Cerebellar cortex (tissue), 1 donor: ENCODE data around the gene KCNK10.

Experiments
- DNase-seq: peaks from one replicate; pipeline ENCODE4 v3.0.0-alpha.2; 2015; ENCODE audit warnings: low spot score

Gene KCNK10

DNA sequence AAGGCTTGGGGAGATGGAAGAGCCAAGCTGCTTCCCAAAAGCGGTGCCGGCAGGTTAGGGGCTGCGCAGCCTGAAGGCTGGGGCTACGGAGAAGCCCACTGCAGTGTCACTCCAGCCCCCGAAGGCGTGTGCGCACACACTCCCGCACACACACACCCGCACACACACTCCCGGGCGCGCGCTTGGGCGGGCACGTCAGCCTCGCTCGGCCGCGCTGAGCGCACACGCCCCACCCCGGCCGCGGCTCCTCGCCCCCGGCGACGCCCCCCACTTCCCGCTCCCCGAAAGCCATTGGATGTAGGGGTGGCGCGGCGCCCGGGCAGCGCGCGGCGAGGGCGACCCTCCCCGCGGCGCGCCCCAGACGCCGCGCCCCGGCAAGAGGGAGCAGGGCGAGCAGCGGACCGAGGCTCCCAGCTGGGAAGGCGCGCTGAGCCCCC lies at the start of gene KCNK10:
Gene KCNK10, minus strand, starts transcription at position 184 of the 437 bp plus-strand sequence. CDS start 471 bp downstream, outside the sequence.
- DNase-seq: peak; percentile 27

- DNase-seq: no peak
Observed at GRCh38 chr14:88369496-88369895, 46.4 kb upstream of the KCNK10 start.

DNA sequence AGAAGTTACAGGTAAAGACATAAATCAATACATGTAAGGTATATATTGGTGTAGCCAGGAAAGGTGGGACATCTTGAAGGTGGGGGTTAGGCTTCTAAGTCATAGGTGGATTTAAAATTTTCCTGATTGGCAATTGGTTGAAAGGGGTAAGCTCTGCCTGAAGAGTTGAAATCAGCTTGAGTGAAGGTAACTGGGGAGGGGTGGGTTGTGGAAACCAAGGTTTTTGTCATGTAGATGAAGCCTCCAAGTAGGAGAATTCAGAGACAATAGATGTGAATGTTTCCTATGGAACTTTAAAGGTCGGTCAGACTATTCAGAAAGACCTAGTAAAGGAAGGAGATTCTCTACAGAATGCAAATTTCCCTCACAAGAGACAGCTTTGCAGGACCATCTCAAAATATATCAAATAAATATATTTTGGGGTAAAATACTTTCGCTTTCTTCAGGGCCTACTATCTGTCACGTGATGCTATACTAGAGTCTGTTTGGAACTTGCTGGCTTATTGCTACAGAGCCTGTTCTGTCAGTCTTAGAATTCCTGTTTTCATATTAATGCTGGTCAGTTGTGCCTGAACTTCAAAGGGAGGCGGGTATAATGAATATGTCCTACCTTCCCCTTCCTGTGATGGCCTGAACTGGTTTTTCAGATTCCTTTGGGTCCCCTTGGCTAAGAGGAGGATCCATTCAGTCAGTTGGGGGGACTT lies 41.8 kb upstream of the KCNK10 start:
- no peak for DNase-seq

DNA sequence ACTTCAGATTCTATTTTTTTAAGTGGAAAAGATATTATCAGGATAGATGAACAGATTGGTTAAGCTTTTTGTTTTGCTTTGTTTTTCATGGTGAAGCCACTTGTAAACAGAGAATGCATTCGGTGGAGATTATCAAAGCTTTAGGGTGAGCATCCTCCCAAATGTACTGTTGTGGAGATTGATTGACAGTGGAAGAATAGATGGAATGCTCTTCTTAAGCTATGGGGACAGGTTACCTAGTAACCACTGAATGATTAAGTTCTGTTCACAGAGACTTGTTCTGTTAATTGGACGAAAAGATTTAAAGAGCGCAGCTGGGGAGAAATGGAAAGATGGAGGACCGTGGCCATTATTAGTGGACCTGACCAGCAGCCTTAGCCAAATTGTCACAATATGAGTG lies 40.6 kb upstream of the KCNK10 start:
- DNase-seq: no peak

DNA sequence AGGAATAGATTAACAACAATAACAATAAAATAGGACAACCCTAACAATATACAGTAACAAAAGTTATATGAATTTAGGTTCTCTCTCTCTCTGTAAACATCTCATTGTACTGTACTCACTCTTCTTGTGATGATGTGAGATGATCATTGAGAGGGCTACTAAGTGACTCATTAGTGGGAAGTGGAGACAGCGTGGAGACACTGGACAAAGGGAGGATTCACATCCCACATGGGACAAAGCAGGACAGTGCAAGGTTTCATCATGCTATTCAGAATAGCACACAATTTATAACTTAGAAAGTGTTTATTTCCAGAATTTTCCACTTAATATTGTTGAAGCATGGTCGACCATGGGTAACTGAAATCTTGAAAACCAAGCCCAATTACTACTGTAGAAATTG lies 36.4 kb upstream of the KCNK10 start:
- no peak for DNase-seq

GRCh38 chr14:88354358-88354757 lies 31.3 kb upstream of the KCNK10 start:
- DNase-seq: no peak

- no peak for DNase-seq
Observed at GRCh38 chr14:88352698-88353097, 29.6 kb upstream of the KCNK10 start.

DNA sequence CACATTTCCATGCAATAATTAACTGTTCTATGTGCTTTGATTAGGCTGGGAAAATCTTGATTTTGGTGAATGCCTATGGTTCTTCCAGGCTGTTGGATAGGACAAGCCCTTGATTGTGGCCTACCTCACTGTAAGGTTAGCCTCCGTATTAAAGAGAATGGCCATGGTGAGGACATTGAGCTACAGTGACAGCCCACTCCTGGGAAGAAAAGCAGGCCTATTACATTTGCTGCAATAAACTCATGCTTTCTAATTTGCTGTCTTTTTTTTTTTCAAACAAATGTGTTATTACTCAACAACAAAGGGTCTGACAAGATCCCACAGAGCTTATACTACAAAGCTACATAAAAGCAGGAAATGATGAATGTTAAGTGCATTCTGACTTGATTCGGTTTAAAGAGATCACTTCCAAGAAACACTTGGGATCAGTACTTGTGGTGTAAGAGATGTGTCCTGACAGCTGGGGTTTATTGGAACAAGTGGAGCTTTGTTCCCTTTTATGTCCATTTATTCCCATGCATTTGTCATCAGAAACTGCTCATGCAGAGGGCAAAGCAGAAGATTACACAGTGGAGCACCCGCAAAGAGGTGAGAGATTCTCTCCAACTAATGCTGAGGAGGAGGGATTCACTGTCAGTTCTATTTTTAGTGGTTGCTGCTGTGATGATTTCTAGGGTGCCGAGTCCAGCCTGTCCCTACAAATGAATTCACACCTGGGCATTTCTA lies 29.1 kb upstream of the KCNK10 start:
- no peak for DNase-seq

DNA sequence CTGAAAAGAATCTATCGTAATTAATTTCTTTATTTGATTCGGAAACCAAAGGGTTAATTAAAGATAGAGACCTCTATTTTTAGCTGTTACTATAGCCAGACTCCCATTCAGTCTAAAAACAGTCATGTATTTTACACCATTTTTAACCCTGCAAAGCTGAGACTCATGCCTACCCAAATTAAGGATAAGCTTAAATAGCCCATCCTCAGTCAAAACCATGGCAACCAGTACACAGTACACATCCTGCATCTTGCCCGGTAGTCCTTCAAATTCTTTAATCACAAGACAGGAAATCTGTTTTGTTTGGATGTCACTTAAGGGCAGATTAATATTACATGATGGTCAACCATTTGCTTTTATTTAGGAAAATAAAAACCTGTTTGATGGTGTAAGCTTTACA lies 25.5 kb upstream of the KCNK10 start:
- DNase-seq: no peak

DNA sequence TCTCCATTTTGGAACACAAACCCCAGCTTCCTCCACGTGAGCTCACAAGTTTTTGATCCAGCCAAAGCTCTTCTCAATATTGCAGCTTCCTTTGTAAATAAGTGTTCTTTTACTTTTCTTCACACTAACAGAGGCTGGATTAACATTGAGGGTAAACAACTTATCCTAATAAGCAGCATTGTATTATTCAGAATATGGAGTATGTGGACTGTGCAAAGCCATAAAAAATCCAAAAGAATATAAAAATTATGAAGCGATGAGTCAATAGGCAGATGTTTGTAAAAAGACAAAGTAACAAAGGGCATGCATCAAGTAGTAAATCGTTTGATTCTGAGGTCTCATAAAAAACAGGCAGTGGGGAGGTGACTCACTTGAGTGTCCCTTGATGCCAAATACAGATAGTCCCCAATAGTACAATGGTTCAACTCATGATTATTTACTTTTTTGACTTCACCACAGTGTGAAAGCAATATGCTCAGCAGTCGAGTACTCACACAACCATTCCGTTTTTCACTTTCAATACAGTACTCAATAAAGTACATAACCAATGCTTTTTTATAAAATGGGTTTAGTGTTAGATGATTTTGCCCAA lies 23.1 kb upstream of the KCNK10 start:
- no peak for DNase-seq

- no peak for DNase-seq
Observed at GRCh38 chr14:88342980-88343379, 19.9 kb upstream of the KCNK10 start.

GRCh38 chr14:88340357-88340756 lies 17.3 kb upstream of the KCNK10 start:
- DNase-seq: no peak

DNA sequence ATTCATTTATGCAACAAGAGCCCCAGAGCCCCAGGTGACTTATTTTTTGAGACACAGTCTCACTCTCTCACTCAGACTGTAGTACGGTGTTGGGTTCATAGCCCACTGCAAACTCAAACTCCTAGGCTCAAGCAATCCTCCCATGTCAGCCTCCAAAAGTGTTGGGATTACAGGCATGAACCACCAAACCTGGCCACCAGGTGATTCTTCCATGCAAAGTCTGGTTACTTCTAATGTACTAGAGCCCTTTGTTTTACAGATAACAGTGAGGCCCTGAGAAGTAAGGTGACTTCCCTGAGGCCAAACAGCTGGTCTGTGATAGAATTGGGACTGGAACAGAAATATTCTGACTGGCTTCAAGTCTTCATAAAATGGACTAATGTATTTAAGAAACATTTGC lies 10.0 kb upstream of the KCNK10 start:
- no peak for DNase-seq

- no peak for DNase-seq
Observed at GRCh38 chr14:88327497-88327896, 4.4 kb upstream of the KCNK10 start.

DNA sequence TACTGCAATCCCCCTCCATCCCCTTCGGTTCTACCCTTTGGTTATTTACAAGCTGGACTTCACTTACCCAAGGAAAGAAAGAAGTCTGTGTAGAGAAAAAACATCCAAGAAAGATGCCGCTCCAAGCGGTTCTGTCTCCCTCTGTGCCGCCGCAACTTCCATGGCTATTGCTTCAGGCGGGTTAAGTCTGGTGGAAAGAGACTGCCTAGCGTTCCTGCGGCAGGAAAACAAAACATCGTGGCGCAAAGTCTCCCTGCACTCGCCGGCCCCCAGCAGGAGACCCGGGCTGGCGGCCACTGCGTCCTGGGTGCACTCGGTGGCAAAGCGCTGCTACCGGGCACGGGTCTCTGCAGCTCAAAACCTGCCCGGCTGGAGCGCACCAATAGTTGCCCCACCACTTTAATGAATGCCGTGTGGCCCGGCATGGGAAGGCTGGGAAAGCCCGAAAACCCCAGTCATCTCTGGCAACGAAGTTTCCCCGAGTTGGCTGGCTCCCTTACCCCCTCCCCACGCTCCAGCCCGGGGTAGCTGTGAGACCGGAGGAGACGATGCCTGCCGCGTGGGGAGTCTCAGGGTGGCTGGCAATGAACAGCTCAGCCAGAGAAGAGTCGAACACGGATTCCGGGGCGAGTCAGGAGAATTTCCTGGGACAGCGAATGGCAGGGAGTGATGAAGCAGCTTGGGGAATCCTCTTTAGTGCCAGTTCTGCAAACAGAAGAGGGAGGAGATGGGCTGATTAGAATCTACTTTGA lies 3.5 kb upstream of the KCNK10 start:
- peak; percentile 44 for DNase-seq

GRCh38 chr14:88325883-88326282 lies 2.8 kb upstream of the KCNK10 start:
- no peak for DNase-seq

- peak; percentile 49 for DNase-seq
Observed at GRCh38 chr14:88324930-88325329, 1.9 kb upstream of the KCNK10 start.

DNA sequence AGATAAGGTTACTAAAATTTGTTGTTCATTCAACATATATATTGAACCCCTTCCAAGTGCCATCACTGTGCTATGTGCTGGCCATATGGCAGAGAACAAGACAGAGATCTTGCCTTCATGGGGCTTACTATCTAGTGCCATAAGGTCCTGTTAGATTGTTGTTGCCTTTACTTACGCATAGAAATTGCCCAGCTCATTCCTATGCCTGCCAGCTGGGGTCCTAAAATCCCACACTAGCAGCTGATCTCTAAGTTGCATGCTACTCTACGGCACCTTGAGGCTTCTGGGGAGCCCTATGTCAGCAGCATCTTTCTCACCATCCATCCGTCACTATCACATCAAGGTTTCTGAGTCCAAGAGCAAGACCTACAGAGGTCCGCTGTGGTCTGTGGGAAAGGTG lies 1.4 kb upstream of the KCNK10 start:
- DNase-seq: no peak

GRCh38 chr14:88323523-88324199 lies 592 bp upstream of the KCNK10 start:
- no peak for DNase-seq

GRCh38 chr14:88322504-88323085 lies 474 bp downstream of the KCNK10 start:
- peak; percentile 64 for DNase-seq

GRCh38 chr14:88321692-88322503 lies 1.2 kb downstream of the KCNK10 start:
- peak; percentile 72 for DNase-seq
